Keratinocyte (primary cell): Measurements from ENCODE around the gene CNTNAP2. TPM values are rescaled to one million over a fixed set of nuclear protein-coding genes. Genes with fewer than 3 reads are reported as not detected.

Experiments
- DNase-seq: peaks from one replicate; pipeline ENCODE4 v3.0.0-alpha.2; 2011; ENCODE audit warnings: low read depth, missing footprints, low spot score
- FAIRE-seq: peaks from 2 replicates; lab custom pipeline; 2011; peaks lifted over from hg19 to GRCh38; lab: Jason Lieb, UNC
- H2AFZ ChIP-seq: 2 replicates; pipeline ENCODE4 v1.6.0; 2012; ENCODE audit warnings: low read length, control low read depth, inconsistent platforms; ENCODE audit not compliant: control insufficient read depth
- H3K27ac ChIP-seq: 2 replicates; pipeline ENCODE4 v1.5.1; 2011; ENCODE audit warnings: low read length; ENCODE audit not compliant: control insufficient read depth, insufficient read depth
- H3K27me3 ChIP-seq: 3 replicates; pipeline ENCODE4 v1.6.0; 2011; ENCODE audit warnings: low read length; ENCODE audit not compliant: control insufficient read depth, insufficient read depth; ENCODE audit errors: extremely low read depth
- H3K36me3 ChIP-seq, 2 experiments: 2 replicates in 1 of 2; 3 replicates in 1 of 2; pipeline ENCODE4 v1.5.1; 2011; ENCODE audit warnings: low read length in 2 of 2, mild to moderate bottlenecking in 1 of 2; ENCODE audit not compliant: control insufficient read depth in 2 of 2, insufficient read depth in 2 of 2; ENCODE audit errors: extremely low read depth in 1 of 2
- H3K4me1 ChIP-seq: 3 replicates; pipeline ENCODE4 v1.5.1; 2011; ENCODE audit warnings: low read length; ENCODE audit not compliant: control insufficient read depth, insufficient read depth; ENCODE audit errors: extremely low read depth
- H3K4me2 ChIP-seq: 3 replicates; pipeline ENCODE4 v1.6.0; 2011; ENCODE audit warnings: low read depth, low read length; ENCODE audit not compliant: control insufficient read depth, insufficient read depth; ENCODE audit errors: extremely low read depth
- H3K4me3 ChIP-seq, 3 experiments: fragments of 200-600 bp in 1 of 3; sonication (generic) in 1 of 3; 2 replicates in 2 of 3; 3 replicates in 1 of 3; pipeline ENCODE4 v1.5.1; 2011 to 2016; ENCODE audit warnings: low read length in 3 of 3, mild to moderate bottlenecking in 3 of 3, control low read depth in 2 of 3, inconsistent platforms in 1 of 3, low read depth in 1 of 3, mixed read lengths in 1 of 3, mixed run types in 1 of 3, moderate library complexity in 1 of 3; ENCODE audit not compliant: control insufficient read depth in 2 of 3, insufficient read depth in 2 of 3; ENCODE audit errors: extremely low read depth in 1 of 3
- H3K79me2 ChIP-seq: 2 replicates; pipeline ENCODE4 v1.6.0; 2012; ENCODE audit warnings: low read length; ENCODE audit not compliant: control insufficient read depth, insufficient read depth
- H3K9ac ChIP-seq: 3 replicates; pipeline ENCODE4 v1.6.0; 2011; ENCODE audit warnings: low read length; ENCODE audit not compliant: control insufficient read depth, insufficient read depth; ENCODE audit errors: extremely low read depth
- H3K9me1 ChIP-seq: 3 replicates; pipeline ENCODE4 v1.6.0; 2011; ENCODE audit warnings: low read length; ENCODE audit not compliant: control insufficient read depth, insufficient read depth; ENCODE audit errors: extremely low read depth
- H3K9me3 ChIP-seq: 2 replicates; pipeline ENCODE4 v1.5.1; 2012; ENCODE audit warnings: low read depth, low read length; ENCODE audit not compliant: control insufficient read depth
- H4K20me1 ChIP-seq: 3 replicates; pipeline ENCODE4 v1.6.0; 2011; ENCODE audit warnings: low read length; ENCODE audit not compliant: control insufficient read depth, insufficient read depth; ENCODE audit errors: extremely low read depth
- EZH2 ChIP-seq: IDR thresholded peaks from one replicate; pipeline ENCODE4 v1.6.1; 2012; ENCODE audit warnings: inconsistent platforms, mild to moderate bottlenecking, low read length, moderate library complexity
- dilution Hi-C: fragments of 300-500 bp; cut with MboI; formaldehyde crosslinking; loops from one replicate; pipeline ENCODE4 v1.7.0; 2020; ENCODE audit warnings: low sequenced_read_pairs; ENCODE audit not compliant: extremely low pct_ligation_motif_present
- polyA plus RNA-seq, 5 experiments: library from polyadenylated mRNA; depleted of rRNA in 3 of 5; stranded (reverse) in 3 of 5; stranded (forward) in 1 of 5; unstranded in 1 of 5; fragments of >200 nt; gene quantifications; 1 replicate in 1 of 5; 2 replicates in 3 of 5; 3 replicates in 1 of 5; pipeline versions ENCODE4 v1.2.1 to v1.2.3, GENCODE V29; 2011 to 2012; ENCODE audit warnings: missing spikeins in 2 of 5, low read depth in 1 of 5, low replicate concordance in 1 of 5
- TF ChIP-seq, protein P1 (sequence below), 3 experiments: IDR thresholded peaks in 1 of 3; conservative IDR thresholded peaks in 1 of 3; optimal IDR thresholded peaks in 1 of 3; 2 replicates in 2 of 3; 3 replicates in 1 of 3; pipeline versions ENCODE3 to v1.5.1; 2011; ENCODE audit warnings: low read length in 3 of 3, mild to moderate bottlenecking in 3 of 3, moderate library complexity in 2 of 3, control low read depth in 1 of 3, inconsistent platforms in 1 of 3; ENCODE audit not compliant: insufficient read depth in 2 of 3; ENCODE audit errors: extremely low read depth in 1 of 3

CNTNAP2 gene
- polyA plus RNA-seq, 1 donor (not counting 4 experiments of a cell fraction or from before 2014, with no cell fraction given), result 1.4 TPM

- FAIRE-seq, result no peak
- no peak overlapping the region for H3K27ac ChIP-seq
- no peak overlapping the region for H3K9ac ChIP-seq
- H3K4me1 ChIP-seq, result no peaks in the 10 kb centered on the region
- H3K9me3 ChIP-seq, result peaks cover 2% of the 10 kb centered on the region
- H3K27me3 ChIP-seq, result no peaks in the 10 kb centered on the region
- no peak for DNase-seq
- no peaks in the 10 kb centered on the region for H3K9me1 ChIP-seq
- H4K20me1 ChIP-seq, result no peaks in the 10 kb centered on the region
- no peaks in the 10 kb centered on the region for H3K79me2 ChIP-seq
- H2AFZ ChIP-seq, result no peak overlapping the region
- TF ChIP-seq EZH2, result no peak
- TF ChIP-seq, protein P1, sequence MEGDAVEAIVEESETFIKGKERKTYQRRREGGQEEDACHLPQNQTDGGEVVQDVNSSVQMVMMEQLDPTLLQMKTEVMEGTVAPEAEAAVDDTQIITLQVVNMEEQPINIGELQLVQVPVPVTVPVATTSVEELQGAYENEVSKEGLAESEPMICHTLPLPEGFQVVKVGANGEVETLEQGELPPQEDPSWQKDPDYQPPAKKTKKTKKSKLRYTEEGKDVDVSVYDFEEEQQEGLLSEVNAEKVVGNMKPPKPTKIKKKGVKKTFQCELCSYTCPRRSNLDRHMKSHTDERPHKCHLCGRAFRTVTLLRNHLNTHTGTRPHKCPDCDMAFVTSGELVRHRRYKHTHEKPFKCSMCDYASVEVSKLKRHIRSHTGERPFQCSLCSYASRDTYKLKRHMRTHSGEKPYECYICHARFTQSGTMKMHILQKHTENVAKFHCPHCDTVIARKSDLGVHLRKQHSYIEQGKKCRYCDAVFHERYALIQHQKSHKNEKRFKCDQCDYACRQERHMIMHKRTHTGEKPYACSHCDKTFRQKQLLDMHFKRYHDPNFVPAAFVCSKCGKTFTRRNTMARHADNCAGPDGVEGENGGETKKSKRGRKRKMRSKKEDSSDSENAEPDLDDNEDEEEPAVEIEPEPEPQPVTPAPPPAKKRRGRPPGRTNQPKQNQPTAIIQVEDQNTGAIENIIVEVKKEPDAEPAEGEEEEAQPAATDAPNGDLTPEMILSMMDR (optimal IDR thresholded peaks at IDR 0.05 in 1 of 3, IDR thresholded peaks at IDR 0.05 in 1 of 3, conservative IDR thresholded peaks at IDR 0.05 in 1 of 3; ENCODE audit: extremely low read depth in 1 of 3, insufficient read depth in 2 of 3, low read length in 3 of 3), result no peak
- no peak overlapping the region for H3K4me2 ChIP-seq
- H3K4me3 ChIP-seq, result no peak overlapping the region
- H3K36me3 ChIP-seq, result no peaks in the 10 kb centered on the region
- dilution Hi-C loops, result no loop called here
Measured at GRCh38 chr7:147008530-147008929, 891.9 kb downstream of the CNTNAP2 start.

DNA sequence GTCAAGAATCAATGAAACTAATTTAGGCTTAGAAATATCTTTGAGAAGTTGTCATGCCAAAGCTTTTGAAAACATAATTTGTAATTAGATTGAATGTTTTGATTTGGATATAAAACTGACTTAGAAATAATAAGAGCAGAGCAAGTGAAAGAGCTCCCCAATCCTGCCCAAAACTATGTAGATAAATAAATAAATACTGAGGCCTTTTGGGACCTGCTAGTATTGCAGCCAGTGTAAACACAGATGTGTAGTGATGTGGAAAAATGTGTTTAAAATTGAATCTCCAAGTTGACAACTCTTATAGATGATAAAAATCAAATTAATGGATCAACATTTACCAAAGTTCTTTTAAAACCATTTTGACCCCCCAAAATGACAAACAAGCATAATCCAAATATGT, 896.1 kb downstream of the CNTNAP2 start:
- FAIRE-seq (no peak), DNase-seq (no peak)
- Histone ChIP-seq H4K20me1 (no peaks in the 10 kb centered on the region), H3K27ac (no peak overlapping the region), H3K4me2 (no peak overlapping the region), H2AFZ (no peak overlapping the region), H3K36me3 (no peaks in the 10 kb centered on the region), H3K4me3 (no peak overlapping the region), H3K9ac (no peak overlapping the region), H3K4me1 (no peaks in the 10 kb centered on the region), H3K9me1 (no peaks in the 10 kb centered on the region), H3K79me2 (no peaks in the 10 kb centered on the region), H3K27me3 (no peaks in the 10 kb centered on the region), H3K9me3 (peaks cover 2% of the 10 kb centered on the region)
- TF ChIP-seq, protein P1 (optimal IDR thresholded peaks at IDR 0.05 in 1 of 3, IDR thresholded peaks at IDR 0.05 in 1 of 3, conservative IDR thresholded peaks at IDR 0.05 in 1 of 3; ENCODE audit: extremely low read depth in 1 of 3, insufficient read depth in 2 of 3, low read length in 3 of 3), result no peak
- no peak for TF ChIP-seq EZH2
- dilution Hi-C loops, result no loop called here
